ENCODE data around the gene RNF152.

- TF ChIP-seq GATA2 (IDR thresholded peaks at IDR 0.05; ENCODE audit: low read depth, low read length) (no peak), GATA3 (IDR thresholded peaks at IDR 0.05; ENCODE audit: low read depth, low read length) (no peak)
Measured at GRCh38 chr18:61896757-61897156, 4.0 kb upstream of the RNF152 start.

All from SH-SY5Y (cell line).